ENCODE data around the gene AURKA.

AURKA gene

DNA sequence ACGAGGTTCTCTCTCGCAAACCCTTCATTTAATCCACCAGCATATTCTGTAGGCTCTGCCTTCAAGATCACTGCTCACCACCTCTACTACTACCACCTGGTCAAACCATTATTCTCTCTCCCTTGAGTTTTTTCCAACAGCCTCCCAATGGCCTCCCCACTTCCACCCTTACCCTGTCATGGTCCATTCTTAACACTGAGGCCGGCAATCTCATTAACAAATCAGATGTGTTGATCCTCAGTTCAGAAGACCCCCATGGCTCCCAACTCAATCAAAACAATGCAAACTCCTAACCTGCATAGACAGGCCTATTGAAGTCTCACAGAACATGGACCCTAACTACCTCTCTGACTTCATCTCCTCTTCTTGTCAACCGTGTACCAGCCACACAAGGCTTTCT, 2.2 kb downstream of the AURKA start:
- no peak for DNase-seq

DNA sequence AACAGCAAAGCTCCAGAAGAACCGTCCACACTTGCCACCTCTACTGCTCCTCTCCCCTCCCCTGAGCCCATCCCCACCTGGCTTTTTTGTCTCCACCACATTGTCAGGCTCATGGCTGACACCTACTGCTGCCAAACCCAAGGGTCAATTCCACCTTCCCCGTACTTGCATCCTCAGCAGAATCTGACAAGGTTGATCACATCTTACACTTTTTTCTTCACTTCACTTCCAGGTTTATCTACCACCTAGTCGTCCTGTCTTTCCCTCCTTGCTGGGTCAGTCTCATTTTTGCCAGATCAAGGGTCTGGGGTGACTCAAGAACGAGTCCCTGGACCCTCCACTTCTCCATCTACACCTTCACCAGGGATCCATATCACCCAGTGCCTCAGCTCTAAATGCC, 3.1 kb downstream of the AURKA start:
- DNase-seq, result no peak

DNA sequence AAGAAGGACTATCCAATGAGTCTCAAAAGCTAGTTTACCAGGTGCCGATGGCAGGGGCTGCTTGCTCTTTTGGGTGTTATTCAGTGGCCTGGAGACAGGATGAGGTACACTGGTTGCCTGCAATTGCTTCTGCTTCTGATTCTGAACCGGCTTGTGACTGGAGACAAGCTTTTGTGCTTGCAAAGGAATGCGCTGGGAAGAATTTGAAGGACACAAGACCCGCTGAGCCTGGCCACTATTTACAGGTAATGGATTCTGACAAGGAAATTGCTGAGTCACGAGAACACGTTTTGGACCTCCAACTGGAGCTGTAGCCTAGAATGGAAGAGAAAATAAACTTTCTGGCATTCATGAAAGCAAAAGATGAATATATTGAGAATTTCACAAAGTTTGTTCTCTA, 5.8 kb downstream of the AURKA start:
- DNase-seq, result no peak

DNA sequence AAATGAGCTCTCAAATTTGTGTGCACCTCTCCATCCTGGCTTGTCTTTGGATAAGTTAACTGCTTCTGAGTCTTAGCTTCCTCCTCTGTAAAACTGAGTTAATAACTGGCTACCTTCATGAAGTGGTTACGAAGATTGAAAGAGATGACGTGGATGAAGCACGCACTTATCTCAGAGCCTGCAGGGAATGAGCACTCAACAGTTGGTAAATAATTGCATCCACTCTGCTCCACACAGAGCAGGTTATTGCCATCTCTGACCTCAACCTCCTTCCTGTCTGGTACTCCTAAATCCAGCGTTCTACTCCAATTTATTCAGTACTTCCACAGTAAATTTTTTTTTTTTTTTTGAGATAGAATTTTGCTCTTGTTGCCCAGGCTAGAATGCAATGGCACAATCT, 6.9 kb downstream of the AURKA start:
- no peak for DNase-seq

DNA sequence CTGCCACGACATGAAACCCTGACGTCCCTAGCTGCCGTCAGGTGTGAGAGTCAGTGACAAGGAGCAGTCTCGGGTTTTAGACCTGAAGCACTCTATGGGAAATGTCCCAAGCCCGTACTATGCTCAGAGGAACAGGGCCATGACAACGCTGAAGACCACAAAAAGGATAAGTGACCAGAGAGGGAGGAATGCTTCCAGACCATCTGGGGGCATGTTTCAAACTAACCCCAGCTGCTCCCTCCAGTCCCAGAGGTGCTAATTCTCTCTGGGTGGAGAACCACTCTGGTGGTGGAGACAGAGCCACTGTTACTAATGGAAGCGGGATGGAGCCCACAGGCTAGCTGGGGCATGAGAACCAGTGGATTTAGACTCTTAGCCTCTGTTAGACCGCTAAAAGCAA, 8.7 kb downstream of the AURKA start:
- DNase-seq, result no peak

DNA sequence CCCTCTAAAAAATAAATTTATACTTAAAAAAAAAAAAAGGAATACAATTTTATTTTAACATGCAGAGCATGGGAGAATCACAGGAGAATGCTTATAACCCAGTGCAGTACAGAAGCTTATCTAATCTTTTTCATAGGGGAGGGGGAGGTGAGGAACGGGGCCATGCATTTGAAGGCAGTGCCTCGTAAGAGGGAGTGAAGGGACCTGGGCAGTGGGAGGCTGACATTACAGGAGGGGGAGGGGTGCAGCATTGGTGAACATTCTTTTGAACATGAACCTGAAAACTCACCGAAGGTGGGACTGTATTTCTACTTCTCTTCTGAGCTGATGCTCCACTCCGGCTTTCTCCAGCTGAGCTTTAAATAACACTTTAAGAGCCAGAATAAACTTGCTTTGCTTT, 9.3 kb downstream of the AURKA start:
- no peak for DNase-seq

DNA sequence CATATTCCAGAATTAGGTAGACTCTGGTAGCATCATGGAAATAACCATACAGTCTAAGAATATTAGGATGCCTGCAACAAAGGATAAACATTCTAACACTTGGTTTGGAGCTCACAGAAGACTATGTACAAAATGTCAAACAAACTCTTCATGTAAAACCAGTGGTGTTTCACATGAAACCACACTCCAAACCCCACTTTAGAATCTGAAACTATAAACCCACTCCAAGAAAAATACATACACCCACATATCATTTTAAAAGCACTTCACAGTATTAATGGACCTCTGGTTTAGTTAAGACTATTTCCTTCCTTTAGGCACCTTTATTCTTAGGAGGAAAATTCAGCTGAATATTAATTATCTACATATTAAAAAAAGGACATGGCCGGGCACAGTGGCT, 10.5 kb downstream of the AURKA start:
- DNase-seq, result no peak

DNA sequence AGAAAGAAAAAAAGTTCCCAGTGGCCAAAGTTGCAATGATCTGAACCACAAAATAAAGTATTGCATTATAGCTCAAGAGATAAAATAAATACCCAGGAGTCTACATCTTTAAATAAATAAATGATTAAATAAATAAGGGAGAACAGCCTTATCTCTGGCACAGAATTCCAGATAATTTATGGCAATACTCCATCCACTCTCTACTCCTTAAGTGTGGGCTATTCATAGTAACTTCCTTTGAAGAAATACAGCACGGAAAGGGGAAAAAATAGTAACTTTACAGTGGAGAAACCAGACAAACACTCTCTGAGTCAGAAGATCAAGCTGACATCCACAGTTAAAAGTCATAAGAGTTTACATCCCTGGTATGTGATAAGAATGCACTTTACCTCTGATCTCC, 11.6 kb downstream of the AURKA start:
- DNase-seq, result no peak

DNA sequence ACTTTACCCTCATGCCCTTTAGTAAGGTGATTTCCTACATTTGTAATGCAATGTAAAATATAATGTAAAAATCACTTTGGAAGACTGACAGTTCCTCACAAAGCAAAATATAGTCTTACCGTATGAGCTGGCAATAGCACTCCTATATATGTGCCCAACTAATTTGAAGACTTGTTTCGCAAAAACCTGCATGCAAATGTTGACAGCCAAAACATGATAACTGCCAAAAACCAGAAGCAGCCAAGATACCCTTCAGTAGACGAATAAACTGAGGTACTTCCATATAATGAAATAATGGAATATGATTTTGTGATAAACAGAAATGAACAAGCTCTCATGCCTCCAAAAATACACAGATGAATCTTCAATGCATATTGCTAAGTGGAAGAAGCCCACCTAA, 13.6 kb downstream of the AURKA start:
- DNase-seq, result no peak

DNA sequence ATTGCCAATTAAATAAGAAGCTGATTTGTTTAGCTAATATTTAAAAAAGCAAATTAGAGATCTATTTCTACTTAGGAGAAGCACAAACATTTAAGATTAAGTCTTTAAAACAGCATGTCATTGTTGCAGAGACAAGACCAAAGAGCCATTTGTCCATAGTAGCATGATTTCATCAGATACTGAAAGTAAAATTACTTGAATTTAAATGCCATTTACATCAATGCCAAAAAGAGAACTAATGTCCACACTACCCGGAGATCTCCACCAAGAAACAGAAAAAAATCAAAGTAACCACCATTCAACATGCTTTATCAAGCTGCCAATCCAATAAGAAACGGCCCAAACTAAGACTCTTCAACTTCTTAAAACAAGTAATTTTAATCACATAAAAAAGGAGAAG, 15.7 kb downstream of the AURKA start:
- DNase-seq, result no peak

DNA sequence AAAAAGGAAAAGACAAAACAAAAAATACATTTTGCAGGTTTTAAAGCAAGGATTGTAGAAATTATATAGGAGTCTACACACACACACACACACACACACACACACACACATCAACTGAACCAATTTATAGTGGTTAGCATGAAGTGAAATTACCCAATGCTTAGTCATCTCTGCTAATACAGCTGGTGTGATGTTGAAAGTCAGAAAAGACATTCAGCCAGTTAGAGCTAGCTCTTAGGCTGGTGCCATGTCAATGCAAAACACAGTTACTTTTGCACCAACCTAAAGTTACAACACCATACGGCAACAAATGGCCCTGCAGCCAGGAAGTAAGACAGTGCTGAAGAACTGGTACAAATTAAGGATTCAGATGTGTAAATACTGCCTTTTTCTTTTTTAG, 18.1 kb downstream of the AURKA start:
- DNase-seq, result peak; percentile 9

DNA sequence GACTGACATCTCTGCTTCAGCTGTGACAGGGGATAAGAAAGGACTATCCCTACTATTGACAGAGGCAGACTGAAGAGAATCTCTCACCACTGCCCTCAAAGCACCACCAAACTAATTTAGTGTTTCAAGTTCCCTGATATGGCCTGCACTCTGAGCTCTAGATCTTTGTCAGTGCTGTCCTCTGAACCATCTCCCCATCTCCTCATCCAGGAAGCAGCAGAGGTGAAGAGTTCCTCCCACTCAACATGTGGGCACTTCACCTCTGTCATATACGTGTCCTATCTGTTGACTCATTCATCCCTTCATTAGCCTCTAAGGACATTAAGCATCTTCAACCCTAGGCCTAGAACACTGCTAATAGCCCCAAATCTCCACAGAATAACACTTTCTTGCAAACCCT, 19.2 kb downstream of the AURKA start:
- DNase-seq, result no peak

DNA sequence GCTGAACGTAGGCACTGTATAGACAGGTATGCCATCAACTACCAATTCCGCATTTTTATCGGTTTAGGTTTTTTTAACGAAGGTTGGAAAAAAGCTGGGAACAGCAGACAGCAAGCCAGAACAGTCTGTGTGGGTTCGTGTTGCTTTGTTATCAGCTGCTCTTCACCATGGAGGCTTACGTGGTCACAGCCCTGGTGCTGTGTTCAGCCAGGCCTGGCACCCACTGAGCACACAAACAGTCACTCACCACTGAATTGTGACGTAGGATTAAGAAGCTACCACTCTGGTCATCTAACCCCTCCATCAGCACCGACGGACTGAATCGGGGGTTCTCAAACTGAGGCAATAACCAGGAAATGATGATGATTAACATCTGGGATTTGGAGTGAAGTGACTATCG, 20.0 kb downstream of the AURKA start:
- no peak for DNase-seq

DNA sequence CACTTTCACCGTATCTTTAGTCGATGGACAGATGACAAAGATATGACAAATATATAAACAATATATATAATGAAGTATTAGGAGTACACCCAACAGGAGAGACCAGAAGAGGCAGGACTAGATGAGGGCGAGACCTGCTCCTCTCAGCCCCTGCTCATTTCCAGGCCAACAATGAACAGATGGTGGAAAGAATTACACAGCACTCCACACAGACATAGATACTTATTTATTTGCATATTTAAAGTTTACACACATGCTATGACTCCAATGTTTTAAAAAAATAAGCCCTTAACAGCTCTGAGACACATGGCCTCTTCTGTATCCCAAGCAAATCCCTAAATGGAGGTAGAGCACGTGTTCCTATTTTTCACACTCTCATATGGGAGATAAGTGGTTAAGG, 22.8 kb downstream of the AURKA start:
- no peak for DNase-seq

DNA sequence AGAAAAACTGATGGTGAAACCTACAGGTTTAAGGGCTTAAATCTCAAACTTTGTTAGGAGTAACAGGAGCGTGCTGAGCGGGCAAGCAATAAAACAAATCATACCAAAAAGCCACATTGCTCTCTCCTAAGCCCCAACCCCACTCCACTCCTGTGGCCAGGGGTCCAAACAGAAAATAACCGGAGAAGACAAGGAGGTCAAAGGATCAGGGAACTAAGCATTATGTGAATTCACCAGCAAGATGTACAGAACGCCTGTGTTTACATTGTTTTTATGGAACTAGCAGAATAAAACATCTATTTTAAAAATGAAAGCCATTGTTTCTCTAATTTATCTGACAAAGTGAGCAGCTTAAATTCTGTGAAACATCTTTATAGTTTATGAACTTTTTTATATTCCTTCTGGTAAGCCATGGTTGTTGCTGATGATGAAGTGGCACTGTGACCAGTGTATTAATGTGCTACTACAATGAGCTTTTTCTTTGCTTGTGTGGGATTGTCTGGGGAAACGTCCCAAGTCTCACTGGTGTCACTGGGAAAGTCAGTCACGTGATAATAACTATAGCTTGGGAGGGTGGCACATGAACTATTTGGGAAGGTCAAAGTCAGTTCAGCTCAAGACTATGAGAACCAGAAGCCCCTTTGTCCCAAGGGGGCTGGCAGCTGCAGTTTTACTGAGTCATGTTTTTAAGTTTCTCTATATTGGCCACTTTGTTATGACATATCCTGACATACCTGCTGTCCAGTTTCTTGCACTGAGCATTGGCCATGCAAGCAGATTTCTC, 23.5 kb downstream of the AURKA start:
- no peak for DNase-seq

DNA sequence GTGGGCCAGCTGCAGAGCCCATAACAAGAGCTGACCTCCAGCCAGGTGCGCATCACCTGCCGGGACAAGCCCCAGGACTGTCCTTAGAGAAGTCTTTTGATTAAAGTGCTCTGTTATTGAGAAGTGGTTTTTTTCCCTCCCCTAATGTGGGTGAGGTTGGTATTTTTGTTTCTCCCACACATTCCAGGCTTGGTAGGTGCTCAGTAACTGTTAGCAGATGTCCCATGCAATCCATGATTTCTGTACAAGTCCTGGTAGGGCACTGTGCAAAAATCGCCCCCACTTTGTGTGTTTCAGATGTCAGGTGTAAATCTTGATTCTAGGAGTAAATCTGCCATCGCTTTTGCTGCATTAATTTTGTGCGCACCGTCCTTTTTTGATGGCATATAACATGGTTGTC, 28.5 kb downstream of the AURKA start:
- DNase-seq, result no peak

DNA sequence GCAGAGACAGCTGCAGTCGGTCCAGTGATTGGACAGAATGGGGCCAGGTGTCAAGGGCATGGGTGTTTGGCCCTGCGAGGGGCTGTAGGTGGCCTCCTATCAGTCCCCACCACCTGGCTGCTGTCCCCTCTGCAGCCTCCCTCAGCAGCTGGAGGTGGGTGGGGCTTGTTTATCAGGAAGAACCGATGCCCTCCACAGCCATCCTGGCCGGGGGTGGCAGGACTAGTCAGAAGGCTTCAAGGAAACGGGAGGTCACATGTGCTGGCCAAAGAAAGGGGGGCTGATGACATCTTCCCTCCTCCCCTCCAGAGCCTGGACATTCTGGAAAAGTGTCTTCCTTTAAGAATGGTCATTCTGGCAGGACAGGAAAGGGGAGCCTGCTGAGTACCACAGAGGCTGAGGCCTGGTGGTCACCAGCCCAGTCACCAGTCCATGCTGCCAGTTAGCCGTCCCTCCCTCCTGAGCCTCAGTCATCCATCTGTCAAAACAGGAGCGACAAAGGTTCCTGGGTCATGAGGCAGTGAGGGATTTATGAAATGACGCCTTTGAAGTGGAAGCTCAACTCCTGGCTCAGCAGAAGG, 29.1 kb downstream of the AURKA start:
- DNase-seq, result no peak

DNA sequence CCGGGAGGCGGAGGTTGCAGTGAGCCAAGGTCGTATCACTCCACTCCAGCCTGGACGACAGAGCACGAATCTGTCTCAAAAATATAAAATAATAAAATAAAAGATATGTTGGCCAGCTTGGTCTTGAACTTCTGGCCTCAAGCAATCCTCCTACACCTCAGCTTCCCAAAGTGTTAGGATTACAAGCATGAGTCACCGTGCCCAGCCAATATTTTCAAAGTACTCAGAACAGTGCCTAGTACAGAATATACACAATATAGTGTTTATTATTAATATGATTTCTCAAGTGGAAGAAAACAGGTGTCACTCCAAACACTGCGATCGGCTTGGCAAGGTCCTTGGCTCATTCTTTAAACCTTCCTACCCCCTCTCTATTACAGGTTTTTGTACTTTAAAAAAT, 30.1 kb downstream of the AURKA start:
- no peak for DNase-seq

DNA sequence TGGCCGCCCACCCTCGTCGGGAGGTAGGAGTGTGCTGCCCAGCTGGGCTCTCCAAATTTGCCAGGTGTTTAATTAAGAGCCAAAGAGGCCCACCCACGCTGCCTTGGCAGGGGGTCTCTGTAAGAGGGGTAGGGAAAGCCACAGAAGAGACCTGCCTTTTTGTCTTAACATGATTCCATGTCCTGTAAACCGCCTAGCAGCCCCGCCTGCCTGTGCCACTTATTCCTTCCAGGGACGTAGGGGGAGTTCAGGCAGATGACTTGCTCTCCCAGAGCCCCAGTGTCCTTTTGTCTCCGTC, 31.2 kb downstream of the AURKA start:
- no peak for DNase-seq

DNA sequence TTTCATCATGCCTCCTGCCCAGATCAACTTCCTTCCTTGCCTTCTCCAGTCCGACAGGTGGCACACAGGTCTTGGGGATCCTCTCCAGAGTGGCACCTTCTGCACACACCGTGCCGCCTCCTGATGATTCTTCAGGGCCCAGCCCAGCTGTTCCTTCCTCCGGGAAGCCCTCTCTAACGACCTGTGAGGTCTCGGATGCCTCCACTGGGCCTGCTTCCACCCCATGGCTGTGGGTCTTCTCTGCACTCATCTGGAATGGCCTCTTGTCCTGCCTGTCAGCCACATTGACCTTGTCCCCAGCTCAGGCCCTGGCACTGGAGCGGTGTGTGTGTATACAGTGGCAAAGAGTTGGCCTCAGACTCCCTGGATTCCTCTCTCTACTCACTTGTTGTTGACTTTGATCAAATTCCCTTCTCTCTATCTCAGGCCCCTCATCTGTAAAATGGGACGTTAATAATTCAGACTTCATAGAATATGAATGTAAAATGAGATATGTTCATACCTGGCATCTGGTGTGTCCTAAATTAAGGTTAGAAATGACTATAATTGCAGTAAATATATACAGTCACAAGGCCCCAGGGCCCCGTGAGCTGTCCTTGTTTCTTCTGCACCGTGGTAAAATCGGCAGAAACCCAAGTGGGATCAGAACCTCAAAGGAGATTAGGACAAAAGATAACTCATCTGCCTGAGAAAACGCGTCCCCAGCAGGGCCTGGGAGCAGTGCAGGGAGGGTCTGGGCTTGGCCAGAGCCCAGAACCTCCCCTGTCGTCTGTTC, 31.7 kb downstream of the AURKA start:
- DNase-seq, result no peak

DNA sequence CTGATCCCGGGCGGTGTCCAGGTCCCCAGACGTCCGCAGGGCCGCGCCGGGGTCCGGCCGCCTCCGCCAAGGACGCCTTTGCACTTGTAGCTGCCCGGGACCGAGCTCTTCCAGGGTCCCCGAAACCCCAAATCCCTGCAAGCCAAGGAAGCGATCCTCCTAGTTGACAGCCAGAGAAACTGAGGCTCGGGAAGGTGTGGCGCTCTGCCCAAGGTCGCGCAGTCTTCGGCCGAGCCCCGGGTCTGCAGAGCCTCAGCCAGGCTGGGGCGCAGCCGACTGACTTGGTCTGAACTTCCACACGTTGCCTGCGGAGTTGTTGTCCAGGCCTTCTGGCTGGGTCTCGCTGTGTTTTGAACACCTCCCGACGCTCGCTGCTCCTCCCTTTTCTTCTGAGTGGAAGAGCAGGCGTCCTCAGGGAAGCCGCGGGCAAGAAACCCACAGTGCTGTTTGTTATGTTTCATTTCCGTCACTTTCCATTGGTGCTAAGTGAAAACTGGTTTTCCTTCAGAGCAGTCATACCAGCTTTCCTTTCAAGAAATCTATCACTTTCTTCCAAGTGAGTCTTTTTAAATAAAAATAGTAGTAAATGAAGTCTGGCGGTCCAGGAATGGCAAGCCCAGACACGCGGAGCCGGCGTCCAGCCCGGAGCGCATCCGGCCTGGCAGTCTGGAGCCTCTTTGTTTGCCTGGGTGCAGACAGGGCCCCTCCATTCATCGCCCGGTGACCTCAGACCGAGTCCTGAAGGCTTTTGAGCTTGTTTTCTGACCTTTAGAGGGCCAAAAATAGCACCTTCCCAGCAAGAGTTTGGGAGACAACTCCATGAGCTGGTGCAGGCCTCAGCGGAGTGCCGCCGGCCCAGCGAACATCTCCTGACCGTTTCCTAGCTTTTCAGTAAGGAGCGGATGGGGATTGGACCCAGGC, 32.5 kb downstream of the AURKA start:
- peak; percentile 13 for DNase-seq

DNA sequence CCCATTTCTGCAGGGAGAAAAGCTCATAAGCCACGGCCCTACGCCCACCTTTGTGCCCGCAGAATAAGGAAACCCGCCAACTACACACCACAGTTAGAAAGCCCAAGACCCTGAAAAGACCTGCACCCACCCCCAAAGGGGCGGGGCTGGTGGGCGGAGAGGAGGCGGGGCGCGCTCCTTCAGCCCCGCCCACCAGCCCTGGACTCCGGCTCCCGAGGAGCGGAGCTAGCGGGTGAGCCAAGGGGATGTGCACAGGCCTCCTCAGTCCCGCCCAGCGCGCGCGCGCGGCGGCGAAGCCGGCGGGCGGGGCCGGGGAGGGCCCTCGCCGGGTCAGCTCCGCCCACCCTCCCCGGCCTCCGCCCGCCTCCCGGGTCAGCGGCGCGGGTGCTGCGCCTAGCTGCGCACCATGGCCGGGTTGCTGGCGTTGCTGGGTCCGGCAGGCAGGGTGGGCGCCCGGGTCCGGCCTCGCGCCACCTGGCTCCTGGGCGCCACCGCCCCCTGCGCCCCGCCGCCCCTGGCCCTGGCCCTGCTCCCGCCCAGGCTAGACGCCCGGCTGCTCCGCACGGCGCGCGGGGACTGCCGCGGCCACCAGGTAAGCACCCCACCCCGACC, 33.3 kb downstream of the AURKA start, which contains the start of gene FAM210B:
TSS of gene FAM210B (plus strand) at position 375 of the 612 bp plus-strand sequence. CDS start at position 407, 32 bp downstream.
- peak; percentile 82 for DNase-seq

DNA sequence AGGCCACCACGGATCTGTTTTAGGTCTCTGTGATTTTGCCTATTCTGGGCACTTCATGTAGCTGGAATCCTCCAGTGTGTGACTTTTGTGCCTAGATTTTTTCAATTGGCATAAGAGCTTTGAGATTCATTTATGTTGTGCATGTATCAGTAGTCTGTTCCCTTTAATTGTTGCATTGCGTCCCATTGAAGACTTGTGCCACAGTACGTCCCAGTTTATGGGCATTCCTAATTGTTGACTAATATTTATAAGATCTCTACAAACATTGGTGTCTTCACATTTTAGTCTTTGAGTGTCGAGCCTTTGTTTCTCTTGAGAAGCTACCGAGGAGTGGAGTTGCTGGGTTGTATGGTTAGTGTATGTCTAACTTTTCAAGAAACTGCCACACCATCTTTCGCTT, 33.9 kb downstream of the AURKA start:
- DNase-seq, result no peak
